SH-SY5Y (cell line): ENCODE results near the gene KRTAP4-1.

Experiments used
- GATA2 ChIP-seq: IDR thresholded peaks from 2 replicates; pipeline ENCODE4 v1.6.1; 2011; ENCODE audit warnings: mild to moderate bottlenecking, low read depth, low read length
- GATA3 ChIP-seq: IDR thresholded peaks from 2 replicates; pipeline ENCODE4 v1.6.1; 2011; ENCODE audit warnings: low read depth, mild to moderate bottlenecking, low read length, moderate library complexity

GRCh38 chr17:41150026-41150425 is 34.7 kb downstream of the KRTAP4-1 start:
- TF ChIP-seq GATA2 (no peak), GATA3 (no peak)
